Measurements from ENCODE around the gene MAPK11.

MAPK11 gene

GRCh38 chr22:50227579-50228215, 42.5 kb downstream of the MAPK11 start:
- no peak for DNase-seq (ENCODE audit: low read depth in 2 of 2, low spot score in 1 of 2)

GRCh38 chr22:50226875-50227165, 43.4 kb downstream of the MAPK11 start:
- DNase-seq (ENCODE audit: low read depth in 2 of 2, low spot score in 1 of 2), result no peak

- no peak for DNase-seq (ENCODE audit: low read depth in 2 of 2, low spot score in 1 of 2)
These were observed 43.9 kb downstream of the MAPK11 start for GRCh38 chr22:50226063-50226874.

- no peak for DNase-seq (ENCODE audit: low read depth in 2 of 2, low spot score in 1 of 2)
These were observed 44.8 kb downstream of the MAPK11 start for GRCh38 chr22:50225200-50225969.

GRCh38 chr22:50224071-50224470, 46.1 kb downstream of the MAPK11 start:
- no peak for DNase-seq (ENCODE audit: low read depth in 2 of 2, low spot score in 1 of 2)

- DNase-seq (ENCODE audit: low read depth in 2 of 2, low spot score in 1 of 2), result no peak
These were observed 47.7 kb downstream of the MAPK11 start for GRCh38 chr22:50222508-50222907.

- DNase-seq (ENCODE audit: low read depth in 2 of 2, low spot score in 1 of 2), result no peak
These were observed 48.5 kb downstream of the MAPK11 start for GRCh38 chr22:50221410-50222300.

- DNase-seq (ENCODE audit: low read depth in 2 of 2, low spot score in 1 of 2), result no peak
These were observed 49.4 kb downstream of the MAPK11 start for GRCh38 chr22:50220603-50221409.

- no peak for DNase-seq (ENCODE audit: low read depth in 2 of 2, low spot score in 1 of 2)
These were observed 50.2 kb downstream of the MAPK11 start for GRCh38 chr22:50219800-50220602.

- DNase-seq (ENCODE audit: low read depth in 2 of 2, low spot score in 1 of 2), result no peak
These were observed 51.0 kb downstream of the MAPK11 start for GRCh38 chr22:50218996-50219727.

- DNase-seq (ENCODE audit: low read depth in 2 of 2, low spot score in 1 of 2), result no peak
These were observed 51.8 kb downstream of the MAPK11 start for GRCh38 chr22:50218153-50218995.

GRCh38 chr22:50217543-50218152, 52.5 kb downstream of the MAPK11 start:
- DNase-seq (ENCODE audit: low read depth in 2 of 2, low spot score in 1 of 2), result no peak

- no peak for DNase-seq (ENCODE audit: low read depth in 2 of 2, low spot score in 1 of 2)
These were observed 53.3 kb downstream of the MAPK11 start for GRCh38 chr22:50216684-50217520.

- no peak for DNase-seq (ENCODE audit: low read depth in 2 of 2, low spot score in 1 of 2)
These were observed 54.0 kb downstream of the MAPK11 start for GRCh38 chr22:50216055-50216683.

- no peak for DNase-seq (ENCODE audit: low read depth in 2 of 2, low spot score in 1 of 2)
These were observed 54.7 kb downstream of the MAPK11 start for GRCh38 chr22:50215297-50216054.

Measured in stimulated activated CD8-positive, alpha-beta memory T cell treated with anti-CD3 and anti-CD28 coated beads, Interleukin-4, amount 100 ng/mL, for 1 hour (primary cell).